Measurements from ENCODE around the gene TSKS. TPM values are rescaled to one million over a fixed set of nuclear protein-coding genes. Genes with fewer than 3 reads are reported as not detected.

The TSKS gene
- total RNA-seq, 1 experiment from 2014 or later = 0.28 TPM

GRCh38 chr19:49807058-49807903, 44.2 kb upstream of the TSKS start:
- H3K79me2 ChIP-seq (ENCODE audit: insufficient read depth, low read length) = no peaks in the 10 kb centered on the region
- no peak overlapping the region for H2BK15ac ChIP-seq (ENCODE audit: low read depth, low read length)
- H3K18ac ChIP-seq (ENCODE audit: insufficient read length, low read depth, low read length) = no peak overlapping the region
- no peak overlapping the region for H2AK5ac ChIP-seq (ENCODE audit: insufficient read length, low read length)
- peaks cover 8% of the 10 kb centered on the region for H3K23me2 ChIP-seq (ENCODE audit: insufficient read length, low read depth, low read length, poor library complexity, severe bottlenecking)
- no peak overlapping the region for H2BK120ac ChIP-seq (ENCODE audit: low read depth, low read length, poor library complexity, severe bottlenecking)
- H4K5ac ChIP-seq (ENCODE audit: insufficient read length, low read depth, low read length) = no peak overlapping the region
- H3K56ac ChIP-seq (ENCODE audit: insufficient read length, low read depth, low read length) = no peak overlapping the region
- H3K27ac ChIP-seq (ENCODE audit: insufficient read length, low read depth, low read length) = no peak overlapping the region
- Mint-ChIP-seq H3K36me3 (ENCODE audit: insufficient read depth in 1 of 3, low read depth in 3 of 3) (peaks cover 22 to 40% (median 39%) of the 10 kb centered on the region in 3 experiments; a peak in 6 of 7 replicates), H3K4me1 (peaks cover 15 to 38% of the 10 kb centered on the region in 2 experiments), H3K27me3 (ENCODE audit: low read depth) (peaks cover 7% of the 10 kb centered on the region), H3K4me3 (no peak overlapping the region), H3K27ac (peak overlapping the region in 1 of 3 experiments; percentile 77; a peak in 1 of 7 replicates), H3K9me3 (no peaks in the 10 kb centered on the region; a peak in 2 of 5 replicates)
- no peaks in the 10 kb centered on the region for H4K20me1 ChIP-seq (ENCODE audit: control insufficient read depth, insufficient read depth, insufficient read length)
- no peak overlapping the region for H2AFZ ChIP-seq (ENCODE audit: low read length)
- TF ChIP-seq CTCF (conservative IDR thresholded peaks at IDR 0.05) = no peak
- no peaks in the 10 kb centered on the region for H3K27me3 ChIP-seq (ENCODE audit: insufficient read depth, low read length)
- H4K91ac ChIP-seq (ENCODE audit: insufficient read length, low read depth, low read length) = no peak overlapping the region
- no peaks in the 10 kb centered on the region; the same call in 1 of the 2 replicates for H3K4me1 ChIP-seq (ENCODE audit: insufficient read depth, low read length)
- H3K14ac ChIP-seq (ENCODE audit: insufficient read depth, low read length) = no peak overlapping the region
- no peak overlapping the region for H4K8ac ChIP-seq (replicated peaks; ENCODE audit: insufficient read length, low read depth, low read length)
- no peaks in the 10 kb centered on the region for H3K9me3 ChIP-seq (ENCODE audit: control insufficient read depth, low read depth, low read length)
- no peak overlapping the region for H3K9ac ChIP-seq (ENCODE audit: extremely low read depth, insufficient read length, low read length)
- no peak overlapping the region for H3T11ph ChIP-seq (ENCODE audit: low read length)
- no peaks in the 10 kb centered on the region for H3K79me1 ChIP-seq (ENCODE audit: insufficient read depth, low read depth, low read length, poor library complexity, severe bottlenecking)
- WGBS (ENCODE audit: extremely low coverage, insufficient read length, low lambda C conversion rate) = no CpG with 5 or more reads among the region's 18 CpGs
- no peak overlapping the region for H2BK5ac ChIP-seq (ENCODE audit: insufficient read length, low read length)
- no peak for DNase-seq
- no peak overlapping the region for H3K23ac ChIP-seq (ENCODE audit: insufficient read length, low read depth, low read length)
- no peak overlapping the region for H3K4ac ChIP-seq (ENCODE audit: low read depth, low read length)
- no peak overlapping the region for H2BK12ac ChIP-seq (ENCODE audit: insufficient read length, low read depth, low read length)
- H3K4me2 ChIP-seq (ENCODE audit: insufficient read depth, insufficient read length, low read length) = no peak overlapping the region
- H2BK20ac ChIP-seq (ENCODE audit: low read depth, low read length, poor library complexity, severe bottlenecking) = no peak overlapping the region

Data from H9 (cell line).